ENCODE measurements around the gene IGF1R. TPM values are rescaled to one million over a fixed set of nuclear protein-coding genes. Genes with fewer than 3 reads are reported as not detected.

IGF1R gene
- total RNA-seq, 1 experiment from 2014 or later: 16.3 TPM

GRCh38 chr15:98802187-98802586, 153.8 kb downstream of the IGF1R start (continued):
- TF ChIP-seq MAX (IDR thresholded peaks at IDR 0.05) (no peak), SRF (IDR thresholded peaks at IDR 0.05; ENCODE audit: low read depth) (no peak), CEBPB (IDR thresholded peaks at IDR 0.05; ENCODE audit: low read depth) (no peak)

- ATAC-seq: peak; percentile 37
- Histone ChIP-seq H3K4me2 (ENCODE audit: low read length) (peak overlapping the region; percentile 32), H3K9me2 (ENCODE audit: insufficient read depth) (no peaks in the 10 kb centered on the region), H3K79me2 (ENCODE audit: insufficient read depth, low read length) (no peaks in the 10 kb centered on the region), H3K27me3 (ENCODE audit: insufficient read depth, low read length) (no peaks in the 10 kb centered on the region), H3K4me3 (replicated peaks in 1 of 2; ENCODE audit: low read depth in 1 of 2, low read length in 2 of 2) (no peak overlapping the region), H4K20me1 (ENCODE audit: insufficient read depth) (no peaks in the 10 kb centered on the region), H3K9me3 (ENCODE audit: control insufficient read depth in 1 of 2, insufficient read depth in 1 of 2, low read depth in 1 of 2, low read length in 2 of 2) (no peaks in the 10 kb centered on the region), H3K9ac (ENCODE audit: low read length) (no peak overlapping the region), H2AFZ (ENCODE audit: low read depth, low read length, poor library complexity, severe bottlenecking) (no peak overlapping the region), H3K4me1 (ENCODE audit: control insufficient read depth in 1 of 2, insufficient read depth in 2 of 2, low read length in 2 of 2) (peaks cover 58 to 60% of the 10 kb centered on the region in 2 experiments), H3K36me3 (ENCODE audit: control insufficient read depth in 1 of 2, insufficient read depth in 2 of 2, low read length in 2 of 2) (no peaks in the 10 kb centered on the region), H3K27ac (ENCODE audit: low read depth, low read length) (no peak overlapping the region; the same call in 1 of the 2 replicates)
- CTCF ChIA-PET: no interaction called here
- intact Hi-C loops (cut with micrococcal nuclease): no loop called here
- POLR2A ChIA-PET: no interaction called here
- no peak for DNase-seq (ENCODE audit: low read depth, low spot score)
- no peak for TF ChIP-seq ZNF274 (IDR thresholded peaks at IDR 0.05; ENCODE audit: low read depth, low read length)
- no peak for TF ChIP-seq POLR2AphosphoS5 (IDR thresholded peaks at IDR 0.05; ENCODE audit: low read depth, low read length)
- no peak for TF ChIP-seq YY1 (IDR thresholded peaks at IDR 0.05; ENCODE audit: extremely low read depth, insufficient replicate concordance, low read depth, low read length)
- peak; percentile 76 for TF ChIP-seq FOSL1 (IDR thresholded peaks at IDR 0.05; ENCODE audit: low read depth)
- TF ChIP-seq EZH2phosphoT487 (IDR thresholded peaks at IDR 0.05; ENCODE audit: borderline replicate concordance): no peak
- RAD21 ChIA-PET (ENCODE audit: low non-redundant PET in 1 of 2, low total read pairs in 2 of 2, uncharacterized antibody in 2 of 2, unreplicated experiment in 2 of 2): no interaction called here
- BruUV-seq (replicated peaks): no TSS peak
These were observed 155.1 kb downstream of the IGF1R start for GRCh38 chr15:98803228-98804056.
